GM12891 (cell line): ENCODE data around the gene CADM1.

Experiments used
- POLR2A ChIP-seq: IDR thresholded peaks from 2 replicates; pipeline ENCODE4 v1.6.1; 2011; ENCODE audit warnings: low read depth, low read length, control low read depth
- POLR2AphosphoS5 ChIP-seq: IDR thresholded peaks from 2 replicates; pipeline ENCODE4 v1.6.1; 2011; ENCODE audit warnings: low read depth, low read length, control low read depth
- POU2F2 ChIP-seq: IDR thresholded peaks from 2 replicates; pipeline ENCODE4 v1.6.1; 2011; ENCODE audit warnings: low read depth, mild to moderate bottlenecking, control low read depth, low read length, moderate library complexity
- SPI1 ChIP-seq: IDR thresholded peaks from 2 replicates; pipeline ENCODE4 v1.6.1; 2011; ENCODE audit warnings: low read depth, low read length, control low read depth
- TAF1 ChIP-seq: IDR thresholded peaks from 2 replicates; pipeline ENCODE4 v1.6.1; 2011; ENCODE audit warnings: low read depth, low read length, control low read depth

- TF ChIP-seq POLR2A = no peak
- TF ChIP-seq POU2F2 = no peak
- no peak for TF ChIP-seq POLR2AphosphoS5
- no peak for TF ChIP-seq SPI1
- no peak for TF ChIP-seq TAF1
Observed at GRCh38 chr11:115541518-115541917, 37.3 kb upstream of the CADM1 start.
